Measurements from ENCODE around the gene SLC6A17. TPM values are rescaled to one million over a fixed set of nuclear protein-coding genes. Genes with fewer than 3 reads are reported as not detected.

Gene SLC6A17
- total RNA-seq, 1 donor from 2014 or later: 0.11 TPM

DNA sequence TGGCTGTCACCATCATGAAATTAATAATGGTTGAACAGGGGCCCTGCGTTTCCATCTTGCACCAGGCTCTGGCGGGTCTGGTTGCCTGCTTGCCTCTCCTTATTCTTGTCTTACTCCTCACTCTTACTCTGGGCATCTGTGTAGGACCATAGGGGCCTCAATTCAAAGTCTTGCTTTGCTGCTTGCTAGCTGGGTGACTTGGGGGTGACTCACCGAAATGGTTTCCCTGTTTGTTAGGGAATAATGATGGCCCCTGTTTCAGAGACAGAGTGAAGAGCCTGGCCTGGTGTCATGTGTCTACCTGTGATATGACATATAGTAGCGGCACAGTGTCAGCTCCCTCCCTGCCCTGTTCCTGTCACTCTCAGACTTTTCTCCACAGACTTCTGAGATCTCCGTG lies 84.4 kb downstream of the SLC6A17 start:
- no peak for DNase-seq (ENCODE audit: low spot score in 2 of 2)
- TF ChIP-seq CTCF (IDR thresholded peaks at IDR 0.05): no peak
- Histone ChIP-seq H3K4me1 (no peaks in the 10 kb centered on the region), H3K27ac (no peak overlapping the region), H3K27me3 (no peaks in the 10 kb centered on the region), H3K36me3 (peaks cover 12 to 52% of the 10 kb centered on the region in 2 donors), H3K9me3 (no peaks in the 10 kb centered on the region), H3K4me3 (no peak overlapping the region)
- intact Hi-C loops (cut with DNase I): no loop called here

DNA sequence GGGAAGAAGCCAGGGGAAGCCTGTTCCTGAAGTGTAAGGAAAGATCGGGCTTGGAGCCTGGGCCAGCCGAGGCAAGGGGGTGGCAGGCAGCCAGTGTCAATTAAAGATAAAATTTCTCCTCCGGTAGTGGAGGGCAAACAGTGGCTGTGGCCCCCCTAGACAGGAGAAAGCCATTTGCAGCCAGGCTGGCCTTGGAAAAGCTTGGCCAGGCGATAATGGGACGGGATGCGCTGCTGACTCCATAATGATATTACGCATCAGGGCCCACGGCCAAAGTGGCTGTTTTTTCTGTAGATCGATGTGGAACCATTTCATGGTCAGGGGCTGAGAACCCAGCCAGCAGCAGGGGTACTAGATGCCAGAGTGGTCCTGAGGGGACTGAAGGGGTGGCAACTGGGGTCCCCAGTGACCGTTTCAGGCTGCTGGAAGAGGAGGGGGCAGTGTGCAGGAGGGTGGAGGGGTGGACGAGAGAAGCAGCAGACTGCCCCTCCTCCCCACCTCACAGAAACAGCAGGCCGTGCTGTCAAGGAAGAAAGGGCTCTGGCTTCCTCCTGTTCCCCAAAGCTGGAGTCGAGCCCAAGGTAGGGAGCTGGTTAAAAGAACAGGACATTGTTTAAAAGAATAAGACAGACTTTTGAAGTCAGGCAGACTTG lies 85.0 kb downstream of the SLC6A17 start:
- H3K27ac ChIP-seq: no peak overlapping the region
- no peaks in the 10 kb centered on the region for H3K27me3 ChIP-seq

GRCh38 chr1:110235834-110236682 lies 85.8 kb downstream of the SLC6A17 start:
- Histone ChIP-seq H3K27me3 (no peaks in the 10 kb centered on the region), H3K9me3 (no peaks in the 10 kb centered on the region), H3K4me1 (no peaks in the 10 kb centered on the region), H3K4me3 (no peak overlapping the region), H3K36me3 (peaks cover 12 to 38% of the 10 kb centered on the region in 2 donors), H3K27ac (no peak overlapping the region)
- intact Hi-C loops (cut with DNase I): no loop called here
- no peak for TF ChIP-seq CTCF (IDR thresholded peaks at IDR 0.05)
- DNase-seq (ENCODE audit: low spot score in 2 of 2): no peak

More for the DNA sequence above, 85.0 kb downstream of the SLC6A17 start:
- Histone ChIP-seq H3K4me1 (no peaks in the 10 kb centered on the region), H3K36me3 (peaks cover 12 to 46% of the 10 kb centered on the region in 2 donors), H3K4me3 (no peak overlapping the region), H3K9me3 (no peaks in the 10 kb centered on the region)
- TF ChIP-seq CTCF (IDR thresholded peaks at IDR 0.05): no peak
- intact Hi-C loops (cut with DNase I): no loop called here
- DNase-seq (ENCODE audit: low spot score in 2 of 2): no peak

DNA sequence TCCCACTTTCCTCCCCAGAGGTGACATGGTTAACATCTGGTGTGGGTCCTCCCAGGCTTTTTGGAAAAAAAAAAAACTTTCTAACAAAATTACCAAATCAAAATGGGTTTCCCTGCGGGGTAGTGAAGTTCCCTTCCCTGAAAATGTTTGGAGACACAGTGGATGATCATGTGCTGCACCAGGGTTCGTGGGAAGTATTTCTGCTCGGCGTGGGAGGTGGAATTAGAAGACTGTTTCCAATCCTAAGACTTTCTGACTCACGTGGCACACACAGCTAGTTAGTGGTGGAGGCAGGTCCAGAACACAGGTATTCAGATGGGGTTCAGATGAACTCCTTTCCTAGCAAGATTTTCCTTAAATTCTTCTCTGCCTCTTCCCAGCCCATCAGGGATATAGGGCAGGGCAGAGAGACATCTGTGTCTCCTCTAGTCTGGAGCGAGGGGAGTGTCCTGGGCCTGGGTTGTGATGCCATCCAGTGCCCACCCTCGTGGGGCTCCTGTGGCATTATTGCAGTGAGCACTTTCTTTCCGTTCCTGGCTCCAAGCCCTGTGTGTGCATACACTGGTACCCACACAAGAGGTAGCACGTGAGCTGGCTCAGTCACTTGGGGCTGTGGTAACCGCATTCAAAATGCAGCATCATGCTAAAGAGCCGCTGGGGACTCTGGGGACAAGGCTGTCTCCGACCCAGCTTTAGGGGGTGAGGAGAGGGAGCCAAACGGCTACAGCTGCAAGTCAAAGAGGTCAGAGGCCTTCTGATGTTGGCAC lies 87.3 kb downstream of the SLC6A17 start:
- intact Hi-C loops (cut with DNase I): no loop called here
- H3K27ac ChIP-seq: no peak overlapping the region
- H3K4me3 ChIP-seq: no peak overlapping the region
- no peaks in the 10 kb centered on the region for H3K4me1 ChIP-seq
- H3K9me3 ChIP-seq: no peaks in the 10 kb centered on the region
- no peak for DNase-seq (ENCODE audit: low spot score in 2 of 2)
- H3K27me3 ChIP-seq: no peaks in the 10 kb centered on the region
- H3K36me3 ChIP-seq: peaks cover 5 to 24% of the 10 kb centered on the region in 2 donors
- TF ChIP-seq CTCF (IDR thresholded peaks at IDR 0.05): no peak

DNA sequence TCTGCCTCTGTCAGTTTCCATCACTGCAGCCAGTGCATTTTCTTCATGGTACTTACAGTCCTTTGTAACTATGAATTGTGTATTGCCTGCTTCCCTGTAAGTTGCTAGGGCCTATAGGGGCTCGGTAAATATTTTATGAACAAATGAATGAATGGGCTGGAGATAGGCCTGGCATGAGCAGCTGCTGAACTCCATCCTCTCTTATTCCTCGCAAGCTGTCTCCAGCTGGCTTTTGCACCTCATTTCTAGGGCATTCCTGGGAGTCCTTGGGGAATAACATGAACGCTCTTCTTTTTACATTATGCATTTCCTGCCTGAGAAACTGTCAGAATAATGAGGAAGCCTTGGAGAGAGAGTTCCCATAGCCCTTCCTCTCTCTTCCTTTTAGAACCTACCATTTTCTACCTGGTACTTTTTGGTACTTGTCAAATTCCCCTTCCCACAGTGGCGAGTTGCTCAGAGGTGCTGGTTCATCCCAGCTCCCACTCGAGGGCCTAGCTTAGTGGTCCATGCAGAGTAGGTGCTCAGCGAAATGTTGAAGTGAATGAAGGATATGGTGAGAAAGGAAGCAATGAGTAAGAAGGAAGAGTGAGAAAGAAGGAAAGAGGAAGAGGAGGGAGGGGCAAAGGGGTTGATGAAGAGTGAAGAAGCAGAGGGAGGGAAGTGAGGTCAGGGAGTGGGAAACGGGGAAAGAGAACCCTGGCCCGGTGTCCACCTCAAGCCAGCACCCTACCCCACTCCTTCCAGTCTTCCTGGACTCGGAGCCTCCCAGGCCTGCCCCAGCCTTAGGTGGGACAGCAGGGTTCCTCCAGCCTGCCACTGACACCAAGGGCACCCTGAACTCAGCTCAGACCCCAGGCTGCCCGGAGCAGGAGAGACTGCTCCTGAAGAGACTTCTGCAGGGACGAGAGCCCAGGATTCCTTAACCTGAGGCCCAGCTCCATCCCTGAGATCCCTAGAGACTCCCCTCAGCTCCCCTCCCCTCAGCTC lies 89.4 kb downstream of the SLC6A17 start:
- Histone ChIP-seq H3K9me3 (no peaks in the 10 kb centered on the region), H3K4me3 (no peak overlapping the region), H3K36me3 (peaks cover 0 to 3% of the 10 kb centered on the region in 2 donors), H3K27ac (no peak overlapping the region), H3K27me3 (no peaks in the 10 kb centered on the region), H3K4me1 (peaks cover 0 to 9% of the 10 kb centered on the region in 2 donors)
- TF ChIP-seq CTCF (IDR thresholded peaks at IDR 0.05): no peak
- DNase-seq (ENCODE audit: low spot score in 2 of 2): no peak
- intact Hi-C loops (cut with DNase I): no loop called here

All from ascending aorta (tissue), 2 donors.